NCI-H2196 (cell line): ENCODE data around the gene SCGB2A2.
A peak's percentile ranks its signal among the peaks of the same experiment; 100 is the strongest.

Source experiments
- DNase-seq: peaks from one replicate; lab custom pipeline; 2025; ENCODE audit not compliant: unreplicated experiment; lab: John Stamatoyannopoulos, UW

SCGB2A2 gene

GRCh38 chr11:62269654-62270278, at the start of gene SCGB2A2:
Gene SCGB2A2, plus strand, starts transcription at chr11:62270158. Its CDS starts 59 bp downstream, at chr11:62270217.
- DNase-seq = peak; percentile 14

- DNase-seq = no peak
Observed at GRCh38 chr11:62221498-62221897, 48.5 kb upstream of the SCGB2A2 start.

GRCh38 chr11:62223095-62223494, 46.9 kb upstream of the SCGB2A2 start:
- no peak for DNase-seq

- no peak for DNase-seq
Observed at GRCh38 chr11:62233730-62234129, 36.2 kb upstream of the SCGB2A2 start.

- no peak for DNase-seq
Observed at GRCh38 chr11:62236187-62236586, 33.8 kb upstream of the SCGB2A2 start.

- no peak for DNase-seq
Observed at GRCh38 chr11:62237499-62237898, 32.5 kb upstream of the SCGB2A2 start.

GRCh38 chr11:62238151-62238550, 31.8 kb upstream of the SCGB2A2 start:
- DNase-seq = no peak

GRCh38 chr11:62241095-62241494, 28.9 kb upstream of the SCGB2A2 start:
- no peak for DNase-seq

- peak; percentile 90 for DNase-seq
Observed at GRCh38 chr11:62242021-62242420, 27.9 kb upstream of the SCGB2A2 start, which contains the start of gene SCGB1D2. Gene SCGB1D2, plus strand, starts transcription at chr11:62242239. Its CDS starts 69 bp downstream, at chr11:62242308.

GRCh38 chr11:62245271-62245753, 24.6 kb upstream of the SCGB2A2 start:
- DNase-seq = no peak

- DNase-seq = no peak
Observed at GRCh38 chr11:62251698-62252097, 18.3 kb upstream of the SCGB2A2 start.

GRCh38 chr11:62253999-62254542, 15.9 kb upstream of the SCGB2A2 start:
- no peak for DNase-seq

- DNase-seq = no peak
Observed at GRCh38 chr11:62256281-62256680, 13.7 kb upstream of the SCGB2A2 start.

GRCh38 chr11:62260261-62260953, 9.6 kb upstream of the SCGB2A2 start:
- DNase-seq = no peak

- no peak for DNase-seq
Observed at GRCh38 chr11:62264004-62264403, 6.0 kb upstream of the SCGB2A2 start.

GRCh38 chr11:62266558-62266957, 3.4 kb upstream of the SCGB2A2 start:
- no peak for DNase-seq

- no peak for DNase-seq
Observed at GRCh38 chr11:62267050-62267449, 2.9 kb upstream of the SCGB2A2 start.

GRCh38 chr11:62267576-62267975, 2.4 kb upstream of the SCGB2A2 start:
- no peak for DNase-seq

GRCh38 chr11:62273284-62273683, 3.3 kb downstream of the SCGB2A2 start:
- no peak for DNase-seq

- no peak for DNase-seq
Observed at GRCh38 chr11:62273789-62274275, 3.9 kb downstream of the SCGB2A2 start.

- DNase-seq = no peak
Observed at GRCh38 chr11:62280452-62280851, 10.5 kb downstream of the SCGB2A2 start.

- no peak for DNase-seq
Observed at GRCh38 chr11:62295504-62295903, 25.5 kb downstream of the SCGB2A2 start.
